SIG-M5 (cell line): ENCODE measurements around the gene SPINK4.

Source experiments
- DNase-seq: peaks from one replicate; lab custom pipeline; 2025; lab: John Stamatoyannopoulos, UW

SPINK4 gene

DNA sequence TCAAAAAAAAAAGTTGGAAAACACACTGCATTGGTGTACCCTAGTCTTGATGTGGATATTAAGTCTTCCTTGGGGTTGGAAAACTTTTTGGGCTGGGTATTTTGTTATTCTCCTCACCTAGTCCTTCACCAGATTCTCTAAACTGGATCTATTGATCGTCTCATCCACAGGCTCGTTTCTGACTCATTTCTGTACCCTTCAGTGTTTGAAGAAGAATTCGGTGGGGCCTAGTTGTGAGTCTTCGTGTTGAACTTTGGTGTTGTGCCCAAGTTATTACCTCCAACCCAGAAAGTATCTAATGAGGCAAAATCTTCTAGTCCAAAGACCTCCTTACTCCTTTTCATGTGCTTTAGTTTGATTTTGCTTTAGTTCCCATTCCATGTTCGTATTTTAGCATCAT is 51.9 kb downstream of the SPINK4 start:
- no peak for DNase-seq

DNA sequence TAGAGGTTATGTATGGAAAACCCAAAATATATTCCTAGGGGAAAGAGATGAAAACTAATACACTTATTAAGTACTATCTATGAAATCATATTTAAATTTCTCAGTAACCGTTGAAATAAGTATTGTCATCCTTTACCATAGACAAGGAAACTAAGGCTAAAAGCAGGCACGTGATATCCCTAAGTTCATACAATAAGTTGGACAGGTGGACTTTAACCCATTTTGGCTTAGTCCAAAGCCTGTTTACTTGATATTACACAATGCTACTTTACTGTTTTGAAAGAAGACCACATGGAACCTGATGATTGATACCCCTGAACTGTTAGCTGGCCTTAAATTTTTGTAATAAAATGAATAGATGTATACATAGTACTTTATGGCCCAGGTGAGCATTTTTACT is 53.8 kb downstream of the SPINK4 start:
- no peak for DNase-seq

DNA sequence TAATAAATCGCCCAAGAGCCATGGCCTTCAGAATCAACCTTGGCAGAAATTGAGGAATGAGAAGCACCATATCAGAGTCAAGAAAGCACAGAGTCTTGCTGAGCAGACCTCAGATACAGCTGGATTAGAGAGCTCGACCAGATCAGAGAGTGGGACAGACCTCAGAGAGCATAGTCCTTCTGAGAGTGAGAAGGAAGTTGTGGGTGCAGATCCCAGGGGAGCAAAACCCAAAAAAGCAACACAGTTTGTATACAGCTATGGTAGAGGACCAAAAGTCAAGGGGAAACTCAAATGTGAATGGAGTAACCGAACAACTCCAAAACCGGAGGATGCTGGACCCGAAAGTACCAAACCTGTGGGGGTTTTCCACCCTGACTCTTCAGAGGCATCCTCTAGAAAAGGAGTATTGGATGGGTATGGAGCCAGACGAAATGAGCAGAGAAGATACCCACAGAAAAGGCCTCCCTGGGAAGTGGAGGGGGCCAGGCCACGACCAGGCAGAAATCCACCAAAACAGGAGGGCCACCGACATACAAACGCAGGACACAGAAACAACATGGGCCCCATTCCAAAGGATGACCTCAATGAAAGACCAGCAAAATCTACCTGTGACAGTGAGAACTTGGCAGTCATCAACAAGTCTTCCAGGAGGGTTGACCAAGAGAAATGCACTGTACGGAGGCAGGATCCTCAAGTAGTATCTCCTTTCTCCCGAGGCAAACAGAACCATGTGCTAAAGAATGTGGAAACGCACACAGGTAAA is 54.9 kb downstream of the SPINK4 start:
- no peak for DNase-seq

DNA sequence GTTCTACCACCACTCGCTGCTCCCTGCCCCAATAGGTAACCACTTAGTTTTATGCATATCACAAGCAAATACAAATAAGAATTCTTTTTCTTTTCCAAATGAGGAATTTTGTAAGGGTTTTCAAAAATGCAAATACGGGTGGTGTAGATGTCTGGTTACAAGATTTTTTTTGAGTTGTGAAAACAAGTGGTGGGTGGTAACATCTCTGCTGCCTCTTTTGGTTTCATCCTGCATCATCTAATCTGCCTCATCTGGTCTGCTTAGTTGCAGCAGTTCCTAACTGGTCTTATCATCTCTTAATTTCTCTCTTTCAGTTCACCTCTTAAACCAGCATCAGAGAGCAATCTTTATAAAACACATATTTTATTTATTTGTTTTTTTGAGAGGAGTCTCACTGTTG is 55.6 kb downstream of the SPINK4 start:
- DNase-seq = no peak

DNA sequence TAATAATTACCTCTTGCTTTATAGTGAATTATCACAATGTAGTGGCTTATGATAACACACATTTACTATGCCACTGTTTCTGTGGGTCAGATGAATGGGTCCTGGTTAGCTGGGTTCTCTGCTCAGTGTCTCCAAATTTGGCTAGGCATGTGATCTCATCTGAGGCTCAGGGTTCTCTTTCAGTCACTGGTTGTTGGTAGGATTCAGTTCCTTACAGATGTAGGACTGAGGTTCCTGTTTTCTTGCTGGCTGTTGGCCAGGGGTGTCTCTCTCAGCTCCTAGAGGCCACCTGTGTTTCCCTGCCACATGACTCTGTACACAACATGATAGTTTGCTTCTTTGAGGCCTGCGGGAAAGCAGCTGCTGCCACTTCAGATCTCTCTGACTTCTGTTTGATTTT is 57.5 kb downstream of the SPINK4 start:
- DNase-seq = peak; percentile 77
